Measurements from ENCODE around the gene SUSD1. TPM values are rescaled to one million over a fixed set of nuclear protein-coding genes. Genes with fewer than 3 reads are reported as not detected.

Gene SUSD1
- polyA plus RNA-seq, 1 donor from 2014 or later: 2.0 TPM

GRCh38 chr9:112207451-112207850 is 32.4 kb upstream of the SUSD1 start:
- H3K9me3 ChIP-seq (ENCODE audit: low read length): no peaks in the 10 kb centered on the region
- no peak overlapping the region for H3K27ac ChIP-seq (ENCODE audit: low read length)
- no peaks in the 10 kb centered on the region for H3K27me3 ChIP-seq (ENCODE audit: insufficient read depth, low read depth, low read length)
- H3K4me3 ChIP-seq (ENCODE audit: low read length): no peak overlapping the region
- TF ChIP-seq EZH2 (IDR thresholded peaks at IDR 0.05; ENCODE audit: borderline replicate concordance, insufficient read depth, low read length, poor library complexity, severe bottlenecking): no peak
- TF ChIP-seq MXI1 (conservative IDR thresholded peaks at IDR 0.05; ENCODE audit: poor library complexity, severe bottlenecking): no peak
- TF ChIP-seq TAF1 (IDR thresholded peaks at IDR 0.05; ENCODE audit: low read depth): no peak
- no peak for TF ChIP-seq RAD21 (conservative IDR thresholded peaks at IDR 0.05)
- H3K9me2 ChIP-seq (ENCODE audit: insufficient read depth, low read length): no peaks in the 10 kb centered on the region
- H3K4me2 ChIP-seq (ENCODE audit: low read length): no peak overlapping the region
- no peak overlapping the region for H3K9ac ChIP-seq (ENCODE audit: low read length)
- no peaks in the 10 kb centered on the region for H3F3A ChIP-seq (ENCODE audit: insufficient read depth, low read length, poor library complexity, severe bottlenecking)
- no peaks in the 10 kb centered on the region for H3K36me3 ChIP-seq (ENCODE audit: insufficient read depth, low read length)
- no peaks in the 10 kb centered on the region for H3K79me2 ChIP-seq (replicated peaks; ENCODE audit: insufficient read depth, low read length)
- no peak overlapping the region for H2AFZ ChIP-seq (ENCODE audit: low read depth, low read length)
- H4K20me1 ChIP-seq (ENCODE audit: insufficient read depth): no peaks in the 10 kb centered on the region

- Histone ChIP-seq H3K9me3 (ENCODE audit: low read length) (no peaks in the 10 kb centered on the region), H3K27ac (ENCODE audit: low read length) (no peak overlapping the region), H3F3A (ENCODE audit: insufficient read depth, low read length, poor library complexity, severe bottlenecking) (no peaks in the 10 kb centered on the region), H3K9ac (ENCODE audit: low read length) (no peak overlapping the region), H3K9me2 (ENCODE audit: insufficient read depth, low read length) (no peaks in the 10 kb centered on the region), H3K36me3 (ENCODE audit: insufficient read depth, low read length) (no peaks in the 10 kb centered on the region), H3K4me3 (ENCODE audit: low read length) (no peak overlapping the region), H3K79me2 (replicated peaks; ENCODE audit: insufficient read depth, low read length) (no peaks in the 10 kb centered on the region), H3K27me3 (ENCODE audit: insufficient read depth, low read depth, low read length) (no peaks in the 10 kb centered on the region), H3K4me2 (ENCODE audit: low read length) (no peak overlapping the region), H2AFZ (ENCODE audit: low read depth, low read length) (no peak overlapping the region), H4K20me1 (ENCODE audit: insufficient read depth) (no peaks in the 10 kb centered on the region)
- TF ChIP-seq MXI1 (conservative IDR thresholded peaks at IDR 0.05; ENCODE audit: poor library complexity, severe bottlenecking) (no peak), SMC3 (conservative IDR thresholded peaks at IDR 0.05; ENCODE audit: poor library complexity) (no peak), EP300 (conservative IDR thresholded peaks at IDR 0.05; ENCODE audit: poor library complexity, severe bottlenecking) (no peak), TAF1 (IDR thresholded peaks at IDR 0.05; ENCODE audit: low read depth) (no peak), RAD21 (conservative IDR thresholded peaks at IDR 0.05) (no peak), REST (IDR thresholded peaks at IDR 0.05; ENCODE audit: borderline replicate concordance) (no peak), CTCF (IDR thresholded peaks at IDR 0.05; ENCODE audit: poor library complexity, severe bottlenecking) (no peak), POLR2AphosphoS5 (IDR thresholded peaks at IDR 0.05) (no peak), EZH2 (IDR thresholded peaks at IDR 0.05; ENCODE audit: borderline replicate concordance, insufficient read depth, low read length, poor library complexity, severe bottlenecking) (no peak)
Observed at GRCh38 chr9:112203536-112203935, 28.4 kb upstream of the SUSD1 start.

All from neural cell (in vitro differentiated cells).